Neural cell (in vitro differentiated cells): ENCODE measurements around the gene NCK2. TPM values are rescaled to one million over a fixed set of nuclear protein-coding genes. Genes with fewer than 3 reads are reported as not detected.

Experiments used
- H2AFZ ChIP-seq: fragments of 200-600, 300-800 bp; sonication (generic), shearing (Covaris generic); 2 replicates; pipeline ENCODE4 v1.6.0; 2014; ENCODE audit warnings: low read depth, mild to moderate bottlenecking, antibody characterized with exemption, low read length, moderate library complexity
- H3F3A ChIP-seq: fragments of 200-600 bp; shearing (Covaris generic); 2 replicates; pipeline ENCODE4 v1.6.1; 2016; ENCODE audit warnings: mild to moderate bottlenecking, moderate library complexity, mixed read lengths, antibody characterized with exemption, low read length; ENCODE audit not compliant: insufficient read depth, poor library complexity, severe bottlenecking
- H3K27ac ChIP-seq: fragments of 200-600, 300-800 bp; sonication (generic), shearing (Covaris generic); 2 replicates; pipeline ENCODE4 v1.5.1; 2014; ENCODE audit warnings: mild to moderate bottlenecking, low read length, moderate library complexity
- H3K27me3 ChIP-seq: fragments of 300-800, 200-600 bp; sonication (generic), shearing (Covaris generic); 2 replicates; pipeline ENCODE4 v1.6.0; 2014; ENCODE audit warnings: mild to moderate bottlenecking, low read depth, low read length, moderate library complexity; ENCODE audit not compliant: insufficient read depth
- H3K36me3 ChIP-seq: fragments of 300-800, 200-600 bp; sonication (generic), shearing (Covaris generic); 2 replicates; pipeline ENCODE4 v1.5.1; 2014; ENCODE audit warnings: mild to moderate bottlenecking, antibody characterized with exemption, low read length, moderate library complexity; ENCODE audit not compliant: insufficient read depth
- H3K4me2 ChIP-seq: fragments of 300-800, 200-600 bp; sonication (generic), shearing (Covaris generic); 2 replicates; pipeline ENCODE4 v1.6.0; 2014; ENCODE audit warnings: mild to moderate bottlenecking, low read length
- H3K4me3 ChIP-seq: fragments of 300-800, 200-600 bp; sonication (generic), shearing (Covaris generic); 2 replicates; pipeline ENCODE4 v1.5.1; 2014; ENCODE audit warnings: mild to moderate bottlenecking, low read length, moderate library complexity
- H3K79me2 ChIP-seq: fragments of 200-600 bp; shearing (Covaris generic); replicated peaks from 2 replicates; pipeline ENCODE4 v1.6.0; 2014; ENCODE audit warnings: mild to moderate bottlenecking, low read length, moderate library complexity; ENCODE audit not compliant: insufficient read depth
- H3K9ac ChIP-seq: fragments of 300-800, 200-600 bp; sonication (generic), shearing (Covaris generic); 2 replicates; pipeline ENCODE4 v1.6.1; 2016; ENCODE audit warnings: mild to moderate bottlenecking, low read length, mixed read lengths
- H3K9me2 ChIP-seq: fragments of 200-600 bp; shearing (Covaris generic); 2 replicates; pipeline ENCODE4 v1.6.1; 2016; ENCODE audit warnings: mild to moderate bottlenecking, low read length, mixed read lengths; ENCODE audit not compliant: insufficient read depth
- H3K9me3 ChIP-seq: fragments of 200-600, 300-800 bp; sonication (generic), shearing (Covaris generic); 2 replicates; pipeline ENCODE4 v1.6.1; 2016; ENCODE audit warnings: mild to moderate bottlenecking, mixed run types, low read length, moderate library complexity, mixed read lengths
- H4K20me1 ChIP-seq: fragments of 200-600 bp; shearing (Covaris generic); 2 replicates; pipeline ENCODE4 v1.6.1; 2016; ENCODE audit warnings: mild to moderate bottlenecking, mixed run types; ENCODE audit not compliant: insufficient read depth
- CTCF ChIP-seq: fragments of 450-650 bp; IDR thresholded peaks from 2 replicates; pipeline ENCODE4 v1.5.1; 2014; ENCODE audit warnings: antibody characterized with exemption, mild to moderate bottlenecking, moderate library complexity; ENCODE audit not compliant: poor library complexity, severe bottlenecking
- EP300 ChIP-seq: fragments of 450-650 bp; conservative IDR thresholded peaks from 2 replicates; pipeline ENCODE4 v1.6.1; 2014; ENCODE audit warnings: antibody characterized with exemption, mild to moderate bottlenecking, moderate library complexity; ENCODE audit not compliant: poor library complexity, severe bottlenecking
- EZH2 ChIP-seq: fragments of 200-600, 300-800 bp; shearing (Covaris generic), sonication (generic); IDR thresholded peaks from 2 replicates; pipeline ENCODE4 v1.6.1; 2014; ENCODE audit warnings: antibody characterized with exemption, low read length, borderline replicate concordance, mild to moderate bottlenecking; ENCODE audit not compliant: insufficient read depth, poor library complexity, severe bottlenecking
- MXI1 ChIP-seq: fragments of 450-650 bp; conservative IDR thresholded peaks from 2 replicates; pipeline ENCODE4 v1.6.1; 2014; ENCODE audit warnings: antibody characterized with exemption, mild to moderate bottlenecking; ENCODE audit not compliant: poor library complexity, severe bottlenecking
- POLR2AphosphoS5 ChIP-seq: IDR thresholded peaks from 2 replicates; pipeline ENCODE4 v1.6.1; 2012
- RAD21 ChIP-seq: fragments of 450-650 bp; conservative IDR thresholded peaks from 2 replicates; pipeline ENCODE4 v1.6.1; 2014; ENCODE audit warnings: antibody characterized with exemption, mild to moderate bottlenecking, moderate library complexity
- REST ChIP-seq: IDR thresholded peaks from 2 replicates; pipeline ENCODE4 v1.6.1; 2012; ENCODE audit warnings: borderline replicate concordance
- SMC3 ChIP-seq: fragments of 450-650 bp; conservative IDR thresholded peaks from 2 replicates; pipeline ENCODE4 v1.6.1; 2014; ENCODE audit warnings: antibody characterized with exemption, mild to moderate bottlenecking, moderate library complexity; ENCODE audit not compliant: poor library complexity
- TAF1 ChIP-seq: IDR thresholded peaks from 2 replicates; pipeline ENCODE4 v1.6.1; 2012; ENCODE audit warnings: low read depth
- polyA plus RNA-seq: library from polyadenylated mRNA; depleted of rRNA; stranded (reverse); fragments of >200 nt; gene quantifications from 2 replicates; pipeline ENCODE4 v1.2.3, GENCODE V29; 2014

NCK2 gene
- polyA plus RNA-seq, 1 donor from 2014 or later, result 49.4 TPM

GRCh38 chr2:105869341-105869740 lies 124.6 kb downstream of the NCK2 start:
- H4K20me1 ChIP-seq, result no peaks in the 10 kb centered on the region
- no peak overlapping the region for H3K27ac ChIP-seq

GRCh38 chr2:105870062-105870461 lies 125.3 kb downstream of the NCK2 start:
- Histone ChIP-seq H3K4me2 (no peak overlapping the region), H3K9ac (no peak overlapping the region), H2AFZ (no peak overlapping the region), H3K79me2 (peaks cover 10% of the 10 kb centered on the region), H3K27ac (no peak overlapping the region), H4K20me1 (no peaks in the 10 kb centered on the region), H3K9me3 (no peaks in the 10 kb centered on the region), H3F3A (no peaks in the 10 kb centered on the region), H3K4me3 (no peak overlapping the region), H3K36me3 (no peaks in the 10 kb centered on the region), H3K9me2 (no peaks in the 10 kb centered on the region), H3K27me3 (no peaks in the 10 kb centered on the region)
- no peak for TF ChIP-seq POLR2AphosphoS5
- no peak for TF ChIP-seq EP300
- no peak for TF ChIP-seq MXI1
- no peak for TF ChIP-seq SMC3
- no peak for TF ChIP-seq CTCF
- no peak for TF ChIP-seq RAD21
- no peak for TF ChIP-seq TAF1

More at GRCh38 chr2:105869341-105869740, 124.6 kb downstream of the NCK2 start:
- no peaks in the 10 kb centered on the region for H3K9me3 ChIP-seq
- peaks cover 10% of the 10 kb centered on the region for H3K79me2 ChIP-seq
- no peak overlapping the region for H3K4me3 ChIP-seq
- no peaks in the 10 kb centered on the region for H3K36me3 ChIP-seq
- no peaks in the 10 kb centered on the region for H3K9me2 ChIP-seq
- no peaks in the 10 kb centered on the region for H3K27me3 ChIP-seq
- TF ChIP-seq RAD21, result no peak
- no peak for TF ChIP-seq EP300
- TF ChIP-seq MXI1, result no peak
- no peak for TF ChIP-seq EZH2
- no peak for TF ChIP-seq TAF1
- no peak for TF ChIP-seq POLR2AphosphoS5
- no peak for TF ChIP-seq SMC3
- no peak for TF ChIP-seq REST
- TF ChIP-seq CTCF, result no peak
- no peak overlapping the region for H2AFZ ChIP-seq
- H3K4me2 ChIP-seq, result no peak overlapping the region
- H3F3A ChIP-seq, result no peaks in the 10 kb centered on the region
- H3K9ac ChIP-seq, result no peak overlapping the region
